HL-60/S4 treated with phorbol 12-myristate 13-acetate at 8.2 ng/mL for 4 days and 3 days (cell line): Measurements from ENCODE around the gene PSMB7.

Experiments
- in situ Hi-C: fragments of 300-500 bp; cut with MboI; formaldehyde crosslinking; loops from 2 replicates; pipeline ENCODE4 v1.15.0; 2022; ENCODE audit warnings: low sequenced_read_pairs

The PSMB7 gene

DNA sequence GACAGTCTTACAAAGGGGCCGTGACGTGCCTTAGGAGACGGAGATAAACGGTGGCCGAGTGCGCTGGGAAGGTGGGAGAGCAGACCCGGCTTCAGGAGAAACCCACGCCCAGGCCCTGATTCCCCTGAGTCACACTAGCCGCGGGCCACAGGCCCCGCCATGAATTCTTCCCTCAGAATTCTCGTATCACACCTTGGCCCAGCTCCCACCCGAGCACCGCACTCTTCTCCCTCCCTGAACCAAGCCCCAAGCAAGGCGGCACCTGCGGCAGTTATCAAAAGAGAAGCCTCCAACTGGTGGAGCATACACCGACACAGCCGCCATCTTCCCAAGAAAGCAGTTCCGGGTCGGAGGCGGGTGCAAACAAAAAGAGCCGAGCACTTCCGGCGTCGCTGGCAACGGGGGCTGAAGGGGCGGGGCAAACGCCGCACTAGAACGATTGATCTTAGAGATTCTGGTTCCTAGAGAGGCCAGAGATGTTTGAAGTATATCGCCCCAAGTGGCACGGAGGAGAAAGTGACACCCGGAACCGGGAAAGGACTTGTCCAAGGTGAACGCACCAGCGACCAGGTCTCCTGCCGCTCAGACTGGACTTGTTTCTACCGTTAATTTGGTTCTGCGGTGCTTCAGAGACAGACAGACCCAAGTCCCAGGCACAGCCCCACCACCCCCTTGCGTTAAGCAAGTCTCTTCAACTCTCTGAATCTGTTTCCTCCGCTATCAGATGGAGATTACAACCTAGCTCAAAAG, at the start of gene PSMB7:
Gene PSMB7 (minus strand): TSS at position 341 of the 750 bp plus-strand sequence. CDS start 17 bp downstream, at position 324.
- in situ Hi-C loops = no loop called here

DNA sequence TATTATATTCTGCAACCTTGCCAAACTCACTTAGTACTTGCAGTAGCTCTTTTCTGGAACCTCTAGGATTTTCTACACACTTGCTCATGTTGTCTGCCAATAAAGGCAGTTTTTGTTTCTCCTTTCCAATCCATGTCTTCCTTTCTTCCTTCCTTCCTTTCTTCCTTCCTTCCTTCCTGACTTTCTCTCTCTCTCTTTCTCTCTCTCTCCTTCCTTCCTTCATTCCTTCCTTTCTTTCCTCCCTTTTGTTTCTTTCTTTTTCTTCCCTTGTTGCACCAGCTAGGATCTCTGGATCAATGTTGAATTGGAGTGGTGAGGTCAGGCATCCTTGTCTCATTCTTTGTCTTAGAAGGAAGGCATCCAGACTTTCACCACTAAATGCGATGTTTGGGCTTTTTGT, 47.5 kb upstream of the PSMB7 start:
- in situ Hi-C loops = no loop called here

DNA sequence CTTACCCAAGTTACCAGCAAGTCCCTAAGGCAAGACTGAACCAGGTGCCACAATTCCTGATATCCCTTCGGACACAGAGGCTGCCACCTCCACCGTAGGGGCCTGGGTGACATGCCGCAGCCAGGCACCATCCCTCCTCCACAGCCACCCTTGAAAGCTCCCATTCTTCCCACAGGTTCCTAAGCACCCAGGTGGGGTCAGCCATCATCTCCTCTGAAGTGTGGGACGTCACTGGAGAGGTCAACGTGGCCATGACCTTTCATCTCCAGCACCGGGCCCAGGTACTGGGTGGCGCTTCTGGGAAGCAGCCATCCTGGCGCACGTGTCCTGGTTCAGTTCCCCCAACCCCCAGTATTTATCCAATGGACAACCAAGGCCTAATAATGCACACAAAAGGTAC, 43.2 kb upstream of the PSMB7 start:
- in situ Hi-C loops = no loop called here

DNA sequence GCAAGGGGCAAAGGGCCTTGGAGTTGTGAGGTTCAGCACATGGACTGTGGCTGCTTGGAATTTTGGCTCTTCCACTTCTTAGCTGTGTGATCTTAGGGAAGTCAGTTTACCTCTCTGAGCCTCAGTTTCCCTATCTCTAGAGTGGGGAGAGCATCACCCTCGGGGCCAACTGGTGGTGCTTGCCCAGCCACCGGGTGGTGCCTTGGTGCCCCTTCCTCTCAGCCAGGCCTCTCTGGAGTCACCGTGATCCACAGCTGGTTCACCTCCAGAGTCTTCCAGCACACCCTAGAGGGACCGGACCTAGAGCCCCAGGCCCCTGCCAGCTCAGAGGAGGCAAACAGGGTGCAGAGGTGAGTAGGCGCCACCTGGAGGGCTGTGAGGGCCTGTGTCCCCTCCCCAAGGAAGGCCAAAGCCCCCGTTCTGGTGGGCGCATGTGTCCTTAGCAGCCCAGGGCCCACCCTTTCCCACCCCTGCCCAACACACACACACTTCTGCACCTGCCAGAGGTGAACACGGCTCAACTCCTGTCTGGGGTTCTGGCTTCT, 42.7 kb upstream of the PSMB7 start:
- in situ Hi-C loops = no loop called here

DNA sequence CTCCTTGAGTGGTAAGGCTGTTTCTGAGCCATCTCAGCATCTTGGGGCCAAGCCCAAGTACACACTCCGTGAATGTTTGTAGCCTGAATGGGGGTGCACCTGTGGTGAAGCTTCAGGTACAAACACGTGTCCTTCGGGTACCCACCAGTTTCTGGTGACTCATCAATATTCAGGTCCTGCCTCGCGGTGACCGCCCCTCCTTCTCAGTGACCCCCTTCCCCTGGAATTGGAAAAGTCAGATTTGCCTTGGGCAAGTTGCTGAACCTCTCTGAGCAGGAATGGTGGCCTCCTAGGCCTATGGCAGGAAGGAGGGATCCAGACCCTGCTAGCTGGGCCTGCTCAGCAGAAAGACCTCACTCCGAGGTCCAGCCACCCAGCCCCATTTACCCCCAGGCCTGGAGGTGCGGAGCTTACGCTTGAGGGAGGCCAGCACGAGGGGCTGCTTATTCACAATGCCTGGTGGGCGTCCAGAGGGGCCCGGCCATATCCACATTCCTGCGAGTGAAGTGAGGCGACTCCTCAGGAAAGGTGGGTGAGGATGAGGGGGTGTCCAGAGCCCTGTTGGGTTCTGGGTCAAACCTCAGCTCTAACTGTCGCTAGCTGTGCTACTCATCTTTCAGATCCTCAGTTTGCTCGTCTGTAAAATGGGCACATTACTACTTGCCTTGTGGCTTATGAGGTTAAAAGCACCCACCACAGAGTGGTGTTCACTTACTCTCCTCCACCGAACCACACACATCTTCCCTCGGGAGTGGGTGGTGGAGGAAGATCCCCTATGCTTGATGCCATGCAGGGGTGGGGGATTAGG, 42.0 kb upstream of the PSMB7 start:
- in situ Hi-C loops = no loop called here

DNA sequence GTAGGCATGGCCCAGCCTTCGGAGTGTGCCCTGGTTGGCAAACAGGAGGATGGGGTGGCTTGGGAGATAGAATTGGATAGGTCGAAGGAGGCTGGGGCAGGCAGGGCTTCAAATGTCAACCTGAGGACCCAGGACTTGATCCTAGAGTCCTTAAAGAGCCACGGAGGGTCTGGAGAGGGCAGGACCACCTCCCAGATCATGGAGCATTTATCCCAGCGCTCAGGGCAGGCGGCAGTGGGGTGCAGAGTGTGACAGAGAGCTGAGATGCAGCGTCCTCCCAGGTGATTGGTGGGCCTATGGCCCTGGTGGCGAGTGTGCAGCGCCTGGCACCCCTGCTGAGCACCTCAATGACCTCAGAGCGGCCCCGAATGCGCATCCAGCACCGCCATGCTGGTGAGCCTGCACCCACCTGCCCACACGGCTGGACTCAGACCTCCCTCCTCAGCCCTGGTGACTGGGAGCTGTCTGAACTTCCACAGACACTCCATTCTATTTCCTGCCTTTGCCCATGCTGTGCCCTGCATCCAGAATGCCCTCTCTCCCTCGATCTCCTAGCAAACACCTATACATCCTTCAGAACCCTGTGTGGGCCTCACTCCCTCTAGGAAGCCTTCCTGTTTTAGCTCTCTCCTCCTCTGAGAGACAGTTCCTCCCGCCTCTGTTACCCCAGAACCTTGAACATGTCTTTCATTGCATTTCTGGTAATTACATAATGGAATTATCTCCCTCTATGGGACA, 41.3 kb upstream of the PSMB7 start:
- in situ Hi-C loops = no loop called here

DNA sequence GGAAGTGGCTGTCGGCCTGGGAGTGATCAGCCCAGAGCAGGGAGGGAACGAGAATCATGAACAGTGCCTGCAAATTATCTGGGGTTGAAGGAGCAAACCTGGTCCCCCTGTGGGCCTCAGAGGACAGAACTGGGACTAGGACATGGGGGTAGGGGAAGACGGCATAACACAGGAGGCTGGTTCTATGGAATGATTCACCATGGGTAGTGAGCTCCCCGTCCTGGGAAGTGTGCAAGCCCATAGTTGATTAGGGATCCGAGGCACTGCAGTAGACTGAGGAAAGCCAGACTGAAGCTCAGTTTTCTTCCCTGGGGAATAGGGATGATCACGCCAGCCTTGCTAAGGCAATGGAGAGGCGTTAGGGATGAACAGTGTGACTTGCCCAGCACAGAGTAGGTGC, 40.6 kb upstream of the PSMB7 start:
- in situ Hi-C loops = no loop called here

DNA sequence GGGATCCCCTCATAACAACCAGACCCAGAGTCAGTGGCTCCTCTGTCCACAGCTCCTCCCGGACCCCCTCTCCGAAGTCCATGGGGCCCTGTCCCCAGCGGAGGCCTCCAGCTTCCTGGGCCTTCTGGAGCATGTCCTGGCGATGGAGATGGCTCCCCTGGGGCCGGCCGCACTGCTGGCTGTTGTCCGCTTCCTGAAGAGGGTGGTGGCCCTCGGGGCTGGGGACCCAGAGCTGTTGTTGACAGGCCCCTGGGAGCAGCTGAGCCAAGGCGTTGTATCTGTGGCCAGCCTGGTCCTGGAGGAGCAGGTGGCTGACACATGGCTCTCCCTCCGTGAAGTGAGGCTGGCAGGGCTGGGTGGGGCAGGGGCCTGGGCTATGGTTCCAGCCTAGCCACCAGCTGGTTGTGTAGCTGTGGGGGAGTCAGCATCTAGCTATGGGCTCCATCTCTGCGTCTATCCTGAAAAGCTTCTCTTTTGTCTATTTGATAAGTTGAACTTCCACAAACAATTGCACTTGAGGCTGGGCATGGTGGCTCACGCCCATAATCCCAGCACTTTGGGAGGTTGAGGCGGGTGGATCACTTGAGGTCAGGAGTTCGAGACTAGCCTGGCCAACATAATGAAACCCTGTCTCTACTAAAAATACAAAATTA, 39.7 kb upstream of the PSMB7 start:
- in situ Hi-C loops = no loop called here

DNA sequence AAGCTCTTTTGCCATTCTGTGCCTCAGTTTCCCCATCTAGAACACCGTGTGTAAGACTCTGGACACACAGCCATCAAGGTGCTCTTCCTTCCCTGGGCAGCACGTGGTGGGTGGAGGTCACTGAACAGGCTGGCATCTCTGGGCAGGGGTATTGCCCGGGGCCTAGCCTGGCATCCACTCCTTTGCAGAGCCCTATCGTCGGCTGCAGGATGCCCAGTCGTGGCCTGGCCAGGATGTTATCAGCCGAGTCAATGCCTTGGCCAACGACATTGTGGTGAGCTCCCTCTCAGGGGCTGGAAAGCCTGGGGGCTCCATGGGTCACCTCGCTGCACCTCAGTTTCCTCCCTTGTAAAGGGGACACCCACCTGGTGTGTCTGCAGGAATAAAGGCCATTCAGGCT, 39.1 kb upstream of the PSMB7 start:
- in situ Hi-C loops = no loop called here

DNA sequence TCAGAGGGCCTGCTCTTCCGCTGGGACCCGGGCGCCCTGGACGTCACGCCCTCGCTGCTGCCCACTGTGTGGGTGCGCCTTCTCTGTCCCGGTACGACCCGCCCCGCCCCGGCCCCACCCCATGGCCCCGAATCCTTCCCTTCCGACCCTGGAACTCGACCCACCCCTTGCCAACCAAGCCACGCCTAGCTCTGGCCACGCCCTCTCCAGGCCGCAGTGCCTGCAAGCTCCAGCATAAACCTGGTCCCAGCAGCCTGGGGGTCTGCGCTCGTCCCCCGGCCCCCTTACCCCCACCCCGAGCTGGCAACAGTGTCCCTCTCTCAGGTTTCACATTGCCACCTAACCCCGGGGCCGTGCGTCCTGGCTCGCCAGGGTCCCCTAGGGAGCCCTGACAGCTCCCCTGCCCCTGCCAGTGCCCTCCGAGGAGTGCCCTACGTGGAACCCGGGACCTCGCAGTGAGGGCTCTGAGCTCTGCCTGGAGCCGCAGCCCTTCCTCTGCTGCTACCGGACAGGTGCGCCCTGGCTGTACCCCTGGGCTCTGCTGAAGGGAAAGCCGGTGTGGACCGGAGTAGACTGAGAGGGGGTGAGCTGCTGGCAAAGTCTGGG, 38.4 kb upstream of the PSMB7 start:
- in situ Hi-C loops = no loop called here

DNA sequence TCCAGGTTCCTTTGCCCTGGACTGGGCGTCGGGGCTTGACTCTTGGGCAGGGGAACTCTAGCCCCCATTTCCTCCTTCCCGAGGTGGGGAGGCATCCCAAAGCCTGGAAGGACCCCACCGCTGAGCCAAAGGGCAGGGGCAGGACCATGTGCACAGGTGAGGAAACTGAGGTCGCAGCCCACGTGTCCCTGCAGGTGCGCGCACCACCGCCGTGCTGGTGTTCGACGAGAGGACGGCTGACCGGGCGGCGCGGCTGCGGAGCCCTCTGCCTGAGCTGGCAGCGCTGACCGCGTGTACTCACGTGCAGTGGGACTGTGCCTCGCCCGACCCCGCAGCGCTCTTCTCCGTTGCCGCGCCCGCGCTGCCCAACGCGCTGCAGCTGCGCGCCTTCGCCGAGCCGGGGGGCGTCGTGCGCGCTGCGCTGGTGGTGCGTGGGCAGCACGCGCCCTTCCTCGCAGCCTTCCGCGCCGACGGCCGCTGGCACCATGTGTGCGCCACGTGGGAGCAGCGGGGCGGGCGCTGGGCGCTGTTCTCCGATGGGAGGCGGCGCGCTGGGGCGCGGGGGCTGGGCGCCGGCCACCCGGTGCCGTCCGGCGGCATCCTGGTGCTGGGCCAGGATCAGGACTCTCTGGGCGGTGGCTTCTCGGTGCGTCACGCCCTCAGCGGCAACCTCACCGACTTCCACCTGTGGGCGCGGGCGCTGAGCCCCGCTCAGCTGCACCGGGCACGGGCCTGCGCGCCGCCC, 37.8 kb upstream of the PSMB7 start:
- in situ Hi-C loops = no loop called here

DNA sequence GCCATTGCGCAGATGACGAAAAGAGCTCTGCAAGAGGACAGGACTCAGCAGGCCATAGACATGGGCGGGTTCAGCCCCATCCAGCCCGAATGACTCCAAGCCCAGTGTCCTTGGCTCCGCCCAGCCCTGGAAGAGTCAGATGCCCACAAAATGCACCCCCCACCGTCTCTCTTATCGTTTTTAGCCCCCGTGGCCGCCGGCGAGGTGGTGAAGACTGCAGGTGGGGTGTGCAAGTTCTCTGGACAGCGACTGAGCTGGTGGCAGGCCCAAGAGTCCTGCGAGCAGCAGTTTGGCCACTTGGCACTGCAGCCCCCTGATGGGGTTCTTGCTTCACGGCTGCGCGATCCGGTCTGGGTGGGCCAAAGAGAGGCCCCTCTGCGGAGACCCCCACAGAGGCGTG, 37.1 kb upstream of the PSMB7 start:
- in situ Hi-C loops = no loop called here

DNA sequence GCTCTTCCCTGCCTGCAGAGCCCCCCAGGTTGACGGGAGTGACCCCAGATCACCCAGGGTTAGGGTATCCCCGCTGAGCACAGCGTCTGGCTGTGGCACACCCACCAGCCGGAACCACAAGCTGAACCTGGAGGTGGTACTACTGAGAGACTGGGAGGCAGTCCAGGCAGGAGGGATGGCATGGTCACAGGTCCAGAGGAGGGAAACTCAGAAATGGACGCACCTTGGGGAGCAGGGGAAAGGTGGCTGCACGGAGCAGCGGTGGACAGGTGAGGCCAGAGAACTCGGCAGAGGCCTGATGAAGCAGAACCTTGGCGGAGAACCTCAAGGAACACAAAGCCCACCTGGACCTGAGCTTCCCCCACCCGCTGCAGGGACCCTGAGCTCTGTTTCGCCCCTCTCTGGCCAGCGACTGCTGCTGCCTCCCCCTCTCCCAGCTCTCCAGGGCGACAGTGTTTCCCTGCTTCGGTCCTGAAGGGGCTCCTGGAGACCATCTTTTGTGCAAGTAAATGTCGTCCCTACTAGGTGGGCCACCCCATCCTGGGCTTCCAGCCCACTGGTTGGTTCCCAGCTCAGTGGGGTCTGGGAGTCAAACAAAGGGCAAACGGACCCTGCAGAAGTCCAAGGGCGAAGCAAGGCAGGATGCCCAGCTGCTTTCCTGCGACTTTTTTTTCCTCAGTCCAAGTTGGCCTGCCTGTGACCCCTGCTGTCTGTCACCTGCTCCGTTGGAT, 35.9 kb upstream of the PSMB7 start:
- in situ Hi-C loops = no loop called here

DNA sequence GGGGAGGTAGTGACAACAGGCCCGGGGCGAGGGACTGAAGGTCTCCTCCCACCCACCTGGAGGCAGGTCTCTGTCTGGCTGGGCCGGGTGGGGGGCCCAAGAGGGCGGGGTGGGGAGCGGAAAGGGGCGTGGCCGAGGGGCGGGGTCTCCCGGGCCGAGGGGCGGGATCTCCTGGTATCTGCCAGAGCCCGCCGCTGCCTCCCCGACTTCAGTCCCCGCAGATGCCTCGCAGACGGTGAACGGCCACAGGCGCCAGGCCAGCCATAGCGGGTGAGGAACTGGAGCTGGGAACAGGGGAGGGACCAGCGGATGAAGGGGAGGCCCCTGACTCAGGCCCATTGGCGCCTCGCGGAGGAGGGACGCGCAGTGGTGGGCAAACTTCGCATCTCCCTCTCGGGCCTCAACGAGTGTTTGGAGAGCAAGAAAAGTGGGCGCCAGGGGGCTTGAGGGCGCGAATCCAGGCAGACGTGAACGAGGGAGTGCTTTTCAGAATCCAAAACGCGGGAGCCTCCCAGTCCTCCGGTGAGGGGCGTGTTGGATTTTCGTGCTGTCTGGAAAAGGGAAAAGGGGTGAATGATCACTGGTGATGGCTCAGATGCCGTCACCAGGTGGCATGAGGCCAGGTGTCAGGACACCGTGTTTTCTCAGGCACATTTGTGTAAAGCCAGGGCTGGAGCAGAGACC, 35.1 kb upstream of the PSMB7 start, which contains the start of gene ADGRD2:
Gene ADGRD2 (plus strand): TSS at position 211 of the 684 bp plus-strand sequence. CDS start 1,216 bp downstream, outside the sequence.
- in situ Hi-C loops = no loop called here

DNA sequence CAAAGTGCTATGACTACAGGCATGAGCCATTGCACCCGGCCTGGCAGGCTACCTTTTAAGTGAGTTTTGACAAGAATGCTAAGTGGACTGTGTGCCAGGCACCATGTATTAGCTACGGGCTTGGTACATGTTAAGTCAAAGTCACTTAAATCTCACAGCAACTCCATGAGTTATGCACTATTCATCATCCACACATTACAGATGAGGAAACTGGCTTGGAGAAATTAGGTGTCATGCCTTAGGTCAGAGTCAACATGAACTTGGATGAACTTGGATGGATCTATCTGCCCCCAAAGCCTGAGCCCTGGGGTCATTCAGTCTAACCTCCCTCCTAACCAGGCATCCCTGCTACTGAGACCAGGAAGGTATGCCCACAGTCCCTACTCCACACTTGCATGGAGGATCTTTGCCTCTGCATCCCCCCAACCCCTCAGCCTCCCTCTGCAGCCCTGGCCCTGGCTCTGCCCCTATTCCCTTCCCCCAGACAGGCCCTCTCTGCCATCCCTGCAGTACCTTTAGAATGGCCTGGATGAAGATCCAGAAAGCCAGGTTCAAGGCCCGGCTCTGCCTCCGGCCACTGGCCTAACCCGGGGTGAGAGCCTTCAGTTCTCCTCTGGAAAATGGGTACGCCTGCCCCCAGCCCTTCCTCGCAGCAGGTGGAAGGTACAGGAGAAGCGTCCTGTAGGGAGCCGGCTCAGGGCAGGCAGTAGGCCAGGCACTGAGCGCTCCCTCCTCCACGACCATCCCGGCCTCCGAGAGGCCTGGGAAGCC, 34.3 kb upstream of the PSMB7 start:
- in situ Hi-C loops = no loop called here

DNA sequence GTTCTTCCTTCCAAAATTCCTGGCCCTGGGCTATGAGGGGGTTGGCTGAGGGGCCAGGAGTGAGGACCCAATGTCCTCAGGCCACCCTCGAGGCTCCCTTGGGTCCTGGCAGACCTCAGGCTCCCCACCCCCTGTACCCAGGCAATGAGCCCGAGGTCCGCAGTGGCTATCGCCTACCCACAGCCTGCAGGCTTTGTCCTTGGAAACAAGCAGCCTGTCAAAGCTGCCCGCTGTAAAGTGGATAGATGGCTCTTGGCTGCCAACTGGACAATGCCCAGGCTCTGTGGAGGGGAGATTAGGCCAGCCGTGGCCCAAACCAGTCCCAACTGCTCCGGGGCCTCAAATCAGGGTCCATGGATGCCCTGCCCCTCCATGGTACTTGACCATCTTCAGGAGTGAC, 32.8 kb upstream of the PSMB7 start:
- in situ Hi-C loops = no loop called here

DNA sequence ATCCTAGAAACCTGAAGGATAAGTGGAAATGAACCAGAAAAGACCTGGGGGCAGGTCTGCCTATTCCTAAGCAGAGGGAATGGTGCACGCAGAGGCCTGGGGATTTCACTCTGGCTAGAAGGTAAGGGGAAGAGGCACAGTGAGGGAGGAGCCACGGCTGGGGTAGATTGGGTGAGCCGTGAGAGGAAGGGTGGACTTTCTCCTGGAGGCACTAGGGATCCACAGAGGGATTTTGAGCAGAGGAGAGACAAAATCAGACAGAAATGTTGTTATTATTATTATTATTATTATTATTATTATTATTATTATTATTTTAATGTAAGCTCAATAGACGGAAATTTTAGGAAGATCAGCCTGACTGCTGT, 32.0 kb upstream of the PSMB7 start:
- in situ Hi-C loops = no loop called here

DNA sequence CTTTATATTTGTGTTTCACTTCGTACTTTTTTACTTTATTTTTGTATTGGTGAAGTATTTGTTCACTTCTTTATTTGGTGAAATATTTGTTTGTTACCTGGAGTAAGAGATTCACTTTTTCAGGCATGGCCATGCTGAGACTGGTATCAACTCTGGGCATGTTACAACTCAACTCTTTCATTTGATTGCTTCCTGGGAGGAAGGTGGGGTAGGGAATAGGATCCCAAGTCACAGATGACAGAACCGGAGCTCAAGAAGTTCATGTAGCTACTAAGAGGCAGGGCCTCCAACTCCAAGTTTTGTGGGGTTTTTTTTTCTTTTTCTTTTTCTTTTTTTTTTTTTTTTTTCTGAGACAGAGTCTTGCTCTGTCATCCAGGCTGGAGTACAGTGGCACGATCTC, 28.9 kb upstream of the PSMB7 start:
- in situ Hi-C loops = no loop called here
